Fibroblast of lung (primary cell): ENCODE results near the gene SELPLG.

Experiments
- EZH2 ChIP-seq: IDR thresholded peaks from 2 replicates; pipeline ENCODE4 v1.5.1; 2012; ENCODE audit warnings: low read length, control low read depth, mild to moderate bottlenecking; ENCODE audit errors: missing control alignments
- TF ChIP-seq, protein P1 (sequence below), 2 donors: IDR thresholded peaks in 1 of 2; conservative IDR thresholded peaks in 1 of 2; 1 replicate in 1 of 2; 2 replicates in 1 of 2; pipeline ENCODE4 v1.5.1; 2011 to 2012; ENCODE audit warnings: low read length in 2 of 2, control low read depth in 1 of 2, inconsistent platforms in 1 of 2, low read depth in 1 of 2, mild to moderate bottlenecking in 1 of 2

DNA sequence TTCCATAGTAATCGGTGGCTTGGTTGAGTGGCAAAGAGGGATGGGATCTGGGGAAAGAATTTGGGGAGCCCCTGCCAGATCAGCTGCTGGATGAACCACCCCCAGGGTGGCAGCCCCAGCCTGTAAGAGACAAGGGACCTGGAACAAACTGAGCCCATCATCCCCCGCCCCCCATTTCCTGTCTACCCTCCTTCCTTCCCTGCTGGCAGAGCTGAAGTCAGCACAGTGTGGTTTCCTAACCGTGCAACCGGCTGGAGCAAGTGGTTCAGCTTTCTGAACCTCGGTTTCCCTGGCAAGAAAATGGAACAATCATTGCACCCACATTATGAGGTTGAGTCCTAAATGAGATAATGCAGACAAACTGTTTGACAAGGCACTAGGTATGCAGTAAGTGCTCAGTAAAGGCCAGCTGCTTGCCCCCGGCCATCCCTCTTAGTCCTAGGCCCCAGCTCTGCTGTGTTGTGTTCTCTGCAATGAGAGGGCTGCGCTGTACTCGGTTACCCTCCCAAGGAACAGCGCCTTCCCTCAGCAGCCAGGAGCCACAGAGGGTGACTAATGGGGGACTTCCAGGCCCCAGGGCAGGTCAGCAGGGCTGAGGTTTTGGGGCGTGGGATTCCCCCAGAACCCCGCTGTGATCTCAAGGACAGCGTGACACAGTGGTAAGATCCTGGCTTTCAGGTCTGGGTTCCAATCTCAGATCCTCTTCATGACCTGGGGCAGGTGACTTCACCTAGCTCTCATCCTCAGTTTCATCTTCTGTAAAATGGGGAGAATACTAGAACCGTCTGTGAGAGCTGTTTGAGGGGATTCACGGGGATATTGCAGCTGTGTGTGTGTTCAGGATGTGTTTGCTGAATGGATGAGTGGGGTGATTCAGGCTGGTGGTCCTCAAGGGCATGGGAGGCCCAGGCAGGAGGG, 16.5 kb downstream of the SELPLG start:
- TF ChIP-seq, protein P1, sequence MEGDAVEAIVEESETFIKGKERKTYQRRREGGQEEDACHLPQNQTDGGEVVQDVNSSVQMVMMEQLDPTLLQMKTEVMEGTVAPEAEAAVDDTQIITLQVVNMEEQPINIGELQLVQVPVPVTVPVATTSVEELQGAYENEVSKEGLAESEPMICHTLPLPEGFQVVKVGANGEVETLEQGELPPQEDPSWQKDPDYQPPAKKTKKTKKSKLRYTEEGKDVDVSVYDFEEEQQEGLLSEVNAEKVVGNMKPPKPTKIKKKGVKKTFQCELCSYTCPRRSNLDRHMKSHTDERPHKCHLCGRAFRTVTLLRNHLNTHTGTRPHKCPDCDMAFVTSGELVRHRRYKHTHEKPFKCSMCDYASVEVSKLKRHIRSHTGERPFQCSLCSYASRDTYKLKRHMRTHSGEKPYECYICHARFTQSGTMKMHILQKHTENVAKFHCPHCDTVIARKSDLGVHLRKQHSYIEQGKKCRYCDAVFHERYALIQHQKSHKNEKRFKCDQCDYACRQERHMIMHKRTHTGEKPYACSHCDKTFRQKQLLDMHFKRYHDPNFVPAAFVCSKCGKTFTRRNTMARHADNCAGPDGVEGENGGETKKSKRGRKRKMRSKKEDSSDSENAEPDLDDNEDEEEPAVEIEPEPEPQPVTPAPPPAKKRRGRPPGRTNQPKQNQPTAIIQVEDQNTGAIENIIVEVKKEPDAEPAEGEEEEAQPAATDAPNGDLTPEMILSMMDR (conservative IDR thresholded peaks at IDR 0.05 in 1 of 2, IDR thresholded peaks at IDR 0.05 in 1 of 2; ENCODE audit: low read depth in 1 of 2, low read length in 2 of 2), result no peak
- no peak for TF ChIP-seq EZH2
